Heart left ventricle (tissue), 16 donors: ENCODE data around the gene LYST. TPM values are rescaled to one million over a fixed set of nuclear protein-coding genes. Genes with fewer than 3 reads are reported as not detected.
A peak's percentile ranks its signal among the peaks of the same experiment; 100 is the strongest.
"Not testable (repeated sequence)": the region's sequence is repeated elsewhere in the genome, so short reads cannot be mapped to it uniquely, and the experiment has no call there.

Source experiments
- ATAC-seq, 4 donors: fragments of 200-7000 bp; cut with Tn5 transposase; one replicate each; pipeline ENCODE4 v1.9.1; 2020 to 2022; ENCODE audit warnings: moderate library complexity in 4 of 4, mild to moderate bottlenecking in 3 of 4, moderate number of reproducible peaks in 1 of 4
- DNase-seq, 5 donors: peaks; one replicate each; pipeline ENCODE4 v3.0.0-alpha.2; 2020
- H3K27ac ChIP-seq, 12 donors: fragments of 200-600 bp; sonication (generic) in 4 of 12; one replicate each; pipeline versions ENCODE4 v1.5.0 to v1.8.0; 2016 to 2022; ENCODE audit warnings: mild to moderate bottlenecking in 2 of 12
- H3K27me3 ChIP-seq, 9 donors: fragments of 200-600 bp; sonication (generic) in 2 of 9; one replicate each; pipeline versions ENCODE4 v1.5.1 to v1.8.0; 2016 to 2022; ENCODE audit warnings: mild to moderate bottlenecking in 3 of 9
- H3K36me3 ChIP-seq, 9 donors: fragments of 200-600 bp; sonication (generic) in 2 of 9; one replicate each; pipeline versions ENCODE4 v1.5.0 to v1.8.0; 2018 to 2022; ENCODE audit warnings: mild to moderate bottlenecking in 2 of 9
- H3K4me1 ChIP-seq, 12 donors: fragments of 200-600 bp; sonication (generic) in 4 of 12; one replicate each; pipeline versions ENCODE4 v1.5.0 to v1.8.0; 2016 to 2022; ENCODE audit warnings: mild to moderate bottlenecking in 3 of 12
- H3K4me3 ChIP-seq, 12 donors: fragments of 200-600 bp; sonication (generic) in 4 of 12; one replicate each; pipeline versions ENCODE4 v1.5.0 to v1.8.0; 2017 to 2022; ENCODE audit warnings: mild to moderate bottlenecking in 9 of 12, moderate library complexity in 4 of 12
- H3K9me3 ChIP-seq, 12 donors: fragments of 200-600 bp; sonication (generic) in 4 of 12; one replicate each; pipeline versions ENCODE4 v1.5.0 to v1.8.0; 2016 to 2022; ENCODE audit warnings: mild to moderate bottlenecking in 1 of 12
- CTCF ChIP-seq, 12 donors: fragments of 200-600 bp; sonication (generic) in 4 of 12; IDR thresholded peaks; one replicate each; pipeline versions ENCODE4 v1.5.0 to v1.8.0; 2018 to 2022; ENCODE audit warnings: antibody characterized with exemption in 12 of 12, mild to moderate bottlenecking in 5 of 12
- POLR2A ChIP-seq, 2 donors: fragments of 450-650 bp; IDR thresholded peaks; one replicate each; pipeline ENCODE4 v1.6.1; 2017; ENCODE audit warnings: antibody characterized with exemption in 2 of 2, mild to moderate bottlenecking in 2 of 2, moderate library complexity in 2 of 2
- WGBS, 4 donors: extraction: QIAGEN DNeasy Blood & Tissue Kit in 2 of 4; methylation state at CpG; one replicate each; pipeline versions ENCODE4 v1.1.5 to v1.1.7; 2013 to 2018; 5-methylcytosine and 5-hydroxymethylcytosine counted together
- intact Hi-C, 10 donors: fragments of 100-400 bp; cut with DNase I; formaldehyde crosslinking; loops; one replicate each; pipeline versions ENCODE4 v1.11.1 to v1.14.2; 2022
- polyA plus RNA-seq, 2 donors: library from polyadenylated mRNA; stranded (reverse); fragments of 200-250 nt; gene quantifications; one replicate each; pipeline ENCODE4 v1.2.3, GENCODE V29; 2013
- total RNA-seq, 9 donors: library from RNA; depleted of rRNA in 2 of 9; stranded (reverse); fragments of >200 nt in 2 of 9; fragmentation: NEBNext Ultra II Directional in 3 of 9; extraction: Animal tissue kit (Norgen Biotek cat#: 25700) in 3 of 9; gene quantifications; one replicate each; pipeline versions ENCODE4 v1.1.0 to v1.2.4, GENCODE V29; 2016 to 2023
- donor health status: ischemic (EF 13 %, LVEDD 7.1; RV severe dilation, severe dysfunction).
- donor health status: healthy with polysubstance abuse.
- donor health status: DM: no; HTN: yes; CAD: no.
- donor health status: DM: no; HTN: no; CAD: no.
- donor health status: ischemic (EF 25% LVEDD 6.9; RV normal size, moderate dysfunction).
- donor health status: ischemic (EF 25% LVEDD 5.7; RV mildly dilated, moderate dysfunction).
- donor health status: healthy.
- donor health status: DM: yes; HTN: yes; CAD: no.
- donor health status: ischemic (EF 35%, LVEDD 5.7; RV mildly dilated, moderate dysfunction).
- donor health status: nonischemic (EF 11% LVEDD 7.7; RV severe dilation, severe dysfunction).
- donor health status: DM: yes; HTN: yes; CAD: no.
- donor health status: PGD.
- donor health status: ischemic (EF 29% LVEDD 5.4; RV normal size, mild dysfunction).
- donor health status: nonischemic (EF 23%, LVEDD 6.1; RV moderate dilation, normal function).

The LYST gene
- total and polyA plus RNA-seq, 11 donors: 3.4 to 22.5 (median 11.2) TPM

- peaks cover 0 to 17% (median 0%) of the 10 kb centered on the region in 12 donors for H3K4me1 ChIP-seq
These were observed 241.9 kb downstream of the LYST start for GRCh38 chr1:235624721-235625333.

GRCh38 chr1:235622936-235623779, 243.5 kb downstream of the LYST start:
- ATAC-seq (no peak), DNase-seq (no peak)
- intact Hi-C loops: no loop called here
- H3K27ac ChIP-seq: no peak overlapping the region
- H3K4me3 ChIP-seq: no peak overlapping the region
- H3K36me3 ChIP-seq: no peaks in the 10 kb centered on the region
- no peak for TF ChIP-seq POLR2A (IDR thresholded peaks at IDR 0.05)
- no peak for TF ChIP-seq CTCF (IDR thresholded peaks at IDR 0.05)
- peaks cover 0 to 17% (median 0%) of the 10 kb centered on the region in 12 donors for H3K4me1 ChIP-seq
- H3K9me3 ChIP-seq: no peaks in the 10 kb centered on the region
- H3K27me3 ChIP-seq: peaks cover 0 to 5% (median 0%) of the 10 kb centered on the region in 9 donors
- WGBS, 4 donors: 69 to 79% (median 75%) methylated on average over 18 of the region's 18 CpGs

More at GRCh38 chr1:235624721-235625333, 241.9 kb downstream of the LYST start:
- no peak for TF ChIP-seq POLR2A (IDR thresholded peaks at IDR 0.05)
- no peak for TF ChIP-seq CTCF (IDR thresholded peaks at IDR 0.05)
- no peak overlapping the region for H3K4me3 ChIP-seq
- peak in 1 of 4 donors; percentile 24 for ATAC-seq
- no peaks in the 10 kb centered on the region for H3K36me3 ChIP-seq
- intact Hi-C loops: no loop called here
- peaks cover 0 to 5% (median 0%) of the 10 kb centered on the region in 9 donors for H3K27me3 ChIP-seq
- DNase-seq: no peak
- H3K27ac ChIP-seq: no peak overlapping the region
- H3K9me3 ChIP-seq: no peaks in the 10 kb centered on the region
- 31 to 35% (median 33%) methylated on average over 8 of the region's 8 CpGs for WGBS, 4 donors

GRCh38 chr1:235619149-235619548, 247.6 kb downstream of the LYST start:
- DNase-seq, H3K9me3 ChIP-seq, ATAC-seq, H3K27ac ChIP-seq, intact Hi-C loops, H3K4me1 ChIP-seq, H3K4me3 ChIP-seq, H3K27me3 ChIP-seq, H3K36me3 ChIP-seq: not testable (repeated sequence)
- 74 to 84% (median 76%) methylated on average over 2 of the region's 2 CpGs for WGBS, 4 donors

- no peaks in the 10 kb centered on the region for H3K27me3 ChIP-seq
- H3K9me3 ChIP-seq: no peaks in the 10 kb centered on the region
- no peak overlapping the region for H3K27ac ChIP-seq
- TF ChIP-seq POLR2A (IDR thresholded peaks at IDR 0.05): no peak
- TF ChIP-seq CTCF (IDR thresholded peaks at IDR 0.05): no peak
- no peaks in the 10 kb centered on the region for H3K36me3 ChIP-seq
- no peak for ATAC-seq
- 88 to 95% (median 91%) methylated on average over 3 of the region's 3 CpGs for WGBS, 4 donors
- intact Hi-C loops: no loop called here
- no peak for DNase-seq
- no peaks in the 10 kb centered on the region for H3K4me1 ChIP-seq
- H3K4me3 ChIP-seq: no peak overlapping the region
These were observed 248.9 kb downstream of the LYST start for GRCh38 chr1:235617808-235618207.
